Nephron progenitor cell (in vitro differentiated cells): Measurements from ENCODE around the gene HAND2.

Source experiments
- DNase-seq: peaks from one replicate; pipeline ENCODE4 v3.0.0; 2021
- H3K27ac Mint-ChIP-seq: 2 replicates; pipeline ENCODE4 v1.8.0; 2021; ENCODE audit warnings: mild to moderate bottlenecking, moderate library complexity, mixed read lengths
- H3K27me3 Mint-ChIP-seq: 2 replicates; pipeline ENCODE4 v1.8.0; 2021; ENCODE audit warnings: mild to moderate bottlenecking, low read depth, mixed read lengths; ENCODE audit not compliant: poor library complexity
- H3K36me3 Mint-ChIP-seq: 2 replicates; pipeline ENCODE4 v1.8.0; 2021; ENCODE audit warnings: low read depth, mixed read lengths
- H3K4me1 Mint-ChIP-seq: 2 replicates; pipeline ENCODE4 v1.8.0; 2021; ENCODE audit warnings: mixed read lengths
- H3K4me3 Mint-ChIP-seq: 2 replicates; pipeline ENCODE4 v1.8.0; 2021; ENCODE audit warnings: mild to moderate bottlenecking, moderate library complexity, mixed read lengths
- H3K9me3 Mint-ChIP-seq: 2 replicates; pipeline ENCODE4 v1.8.0; 2021; ENCODE audit warnings: mild to moderate bottlenecking, moderate library complexity, mixed read lengths
- TF ChIP-seq, protein P1 (sequence below): fragments of 200-600 bp; sonication (generic); IDR thresholded peaks from 2 replicates; pipeline ENCODE4 v1.5.0; 2021; ENCODE audit warnings: antibody characterized with exemption

The HAND2 gene

DNA sequence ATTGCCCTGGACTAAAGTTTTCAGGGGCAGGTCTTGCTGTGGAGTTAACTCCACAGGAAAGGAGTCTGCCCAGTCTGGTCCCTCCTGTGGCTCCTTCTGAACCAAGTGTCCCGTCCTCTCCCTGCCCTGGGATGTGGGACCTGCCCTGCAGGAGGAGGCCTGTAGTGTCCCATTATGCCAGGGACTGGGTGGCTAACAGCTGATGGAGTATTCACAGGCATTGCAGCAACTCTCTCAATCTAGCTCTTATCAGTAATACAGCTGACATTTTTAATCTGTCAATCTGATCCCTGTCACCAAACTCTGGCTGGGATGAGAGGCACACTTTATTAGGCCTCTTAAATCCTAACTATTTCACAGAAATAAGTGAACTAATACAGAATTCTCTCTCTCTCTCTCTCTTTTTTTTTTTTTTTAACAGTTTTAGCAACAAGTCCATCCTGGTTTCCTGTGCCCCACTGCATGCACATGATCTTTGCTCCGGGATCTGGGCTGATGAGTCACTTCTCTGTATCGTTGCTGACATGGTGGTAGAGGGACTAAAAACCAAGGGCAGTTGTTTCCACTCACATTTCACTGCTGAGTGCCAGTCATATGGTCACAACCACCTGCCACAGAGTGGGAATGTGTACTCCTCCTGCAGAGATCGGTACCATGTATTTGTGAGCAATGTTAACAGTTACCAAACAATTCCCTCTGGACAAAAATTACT is 39.1 kb downstream of the HAND2 start:
- Mint-ChIP-seq H3K27me3 (peaks cover 42% of the 10 kb centered on the region), H3K4me3 (no peak overlapping the region), H3K9me3 (no peaks in the 10 kb centered on the region), H3K36me3 (no peaks in the 10 kb centered on the region), H3K27ac (no peak overlapping the region), H3K4me1 (peaks cover 9% of the 10 kb centered on the region)
- TF ChIP-seq, protein P1, sequence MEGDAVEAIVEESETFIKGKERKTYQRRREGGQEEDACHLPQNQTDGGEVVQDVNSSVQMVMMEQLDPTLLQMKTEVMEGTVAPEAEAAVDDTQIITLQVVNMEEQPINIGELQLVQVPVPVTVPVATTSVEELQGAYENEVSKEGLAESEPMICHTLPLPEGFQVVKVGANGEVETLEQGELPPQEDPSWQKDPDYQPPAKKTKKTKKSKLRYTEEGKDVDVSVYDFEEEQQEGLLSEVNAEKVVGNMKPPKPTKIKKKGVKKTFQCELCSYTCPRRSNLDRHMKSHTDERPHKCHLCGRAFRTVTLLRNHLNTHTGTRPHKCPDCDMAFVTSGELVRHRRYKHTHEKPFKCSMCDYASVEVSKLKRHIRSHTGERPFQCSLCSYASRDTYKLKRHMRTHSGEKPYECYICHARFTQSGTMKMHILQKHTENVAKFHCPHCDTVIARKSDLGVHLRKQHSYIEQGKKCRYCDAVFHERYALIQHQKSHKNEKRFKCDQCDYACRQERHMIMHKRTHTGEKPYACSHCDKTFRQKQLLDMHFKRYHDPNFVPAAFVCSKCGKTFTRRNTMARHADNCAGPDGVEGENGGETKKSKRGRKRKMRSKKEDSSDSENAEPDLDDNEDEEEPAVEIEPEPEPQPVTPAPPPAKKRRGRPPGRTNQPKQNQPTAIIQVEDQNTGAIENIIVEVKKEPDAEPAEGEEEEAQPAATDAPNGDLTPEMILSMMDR: no peak
- no peak for DNase-seq

- H3K27ac Mint-ChIP-seq: no peak overlapping the region
- DNase-seq: no peak
- no peaks in the 10 kb centered on the region for H3K9me3 Mint-ChIP-seq
- peaks cover 9% of the 10 kb centered on the region for H3K4me1 Mint-ChIP-seq
- TF ChIP-seq, protein P1: no peak
- H3K27me3 Mint-ChIP-seq: peaks cover 35% of the 10 kb centered on the region
- H3K4me3 Mint-ChIP-seq: no peak overlapping the region
- no peaks in the 10 kb centered on the region for H3K36me3 Mint-ChIP-seq
These were observed 39.8 kb downstream of the HAND2 start for GRCh38 chr4:173490256-173490655.

DNA sequence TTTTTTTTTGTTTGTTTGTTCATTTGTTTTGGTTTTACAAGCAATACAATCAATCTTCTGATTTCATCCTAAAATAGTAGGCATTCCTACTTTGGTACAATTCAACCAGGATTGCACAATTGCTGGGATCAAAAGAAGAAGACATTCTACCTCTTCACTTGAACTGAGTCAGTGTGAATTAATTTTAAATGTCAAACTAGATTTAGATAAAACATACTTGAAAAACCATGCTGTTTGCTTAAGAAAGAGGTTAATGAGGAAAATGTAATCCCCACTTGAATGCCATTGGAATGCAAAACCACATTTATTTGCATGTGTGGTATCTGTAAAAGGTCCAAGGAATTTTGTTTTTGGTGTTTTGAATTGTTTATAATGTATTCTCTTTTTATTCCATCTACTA is 40.5 kb downstream of the HAND2 start:
- Mint-ChIP-seq H3K4me1 (peaks cover 7% of the 10 kb centered on the region), H3K36me3 (no peaks in the 10 kb centered on the region), H3K27ac (no peak overlapping the region), H3K4me3 (no peak overlapping the region), H3K9me3 (no peaks in the 10 kb centered on the region), H3K27me3 (peaks cover 28% of the 10 kb centered on the region)
- no peak for DNase-seq
- TF ChIP-seq, protein P1: no peak

GRCh38 chr4:173488656-173489055 is 41.4 kb downstream of the HAND2 start:
- DNase-seq: no peak
- Mint-ChIP-seq H3K9me3 (no peaks in the 10 kb centered on the region), H3K4me1 (no peaks in the 10 kb centered on the region), H3K36me3 (no peaks in the 10 kb centered on the region), H3K27me3 (peaks cover 19% of the 10 kb centered on the region), H3K27ac (no peak overlapping the region), H3K4me3 (no peak overlapping the region)
- TF ChIP-seq, protein P1: no peak

- Mint-ChIP-seq H3K36me3 (no peaks in the 10 kb centered on the region), H3K27me3 (peaks cover 15% of the 10 kb centered on the region), H3K4me3 (no peak overlapping the region), H3K9me3 (no peaks in the 10 kb centered on the region), H3K27ac (no peak overlapping the region), H3K4me1 (no peaks in the 10 kb centered on the region)
- TF ChIP-seq, protein P1: no peak
- no peak for DNase-seq
These were observed 42.0 kb downstream of the HAND2 start for GRCh38 chr4:173488074-173488473.
